Urinary bladder (tissue), 4 donors: Measurements from ENCODE around the gene ELAPOR2. TPM values are rescaled to one million over a fixed set of nuclear protein-coding genes. Genes with fewer than 3 reads are reported as not detected.
A peak's percentile ranks its signal among the peaks of the same experiment; 100 is the strongest.
"Not testable (repeated sequence)": the region's sequence is repeated elsewhere in the genome, so short reads cannot be mapped to it uniquely, and the experiment has no call there.

Experiments
- DNase-seq: peaks from one replicate; pipeline ENCODE4 v3.0.0-alpha.2; 2015; ENCODE audit errors: extremely low spot score
- H3K27ac ChIP-seq: one replicate; pipeline ENCODE4 v1.5.1; 2013; ENCODE audit warnings: low read depth, mild to moderate bottlenecking, moderate library complexity
- H3K36me3 ChIP-seq: one replicate; pipeline ENCODE4 v1.6.1; 2013; ENCODE audit warnings: mild to moderate bottlenecking, moderate library complexity; ENCODE audit not compliant: insufficient read depth
- H3K4me1 ChIP-seq: one replicate; pipeline ENCODE4 v1.6.1; 2013; ENCODE audit warnings: mild to moderate bottlenecking, moderate library complexity; ENCODE audit not compliant: insufficient read depth
- H3K4me3 ChIP-seq: one replicate; pipeline ENCODE4 v1.5.1; 2013; ENCODE audit warnings: low read depth, low read length
- WGBS: extraction: QIAGEN DNeasy Blood & Tissue Kit; methylation state at CpG from one replicate; pipeline ENCODE4 v1.1.7; 2013; 5-methylcytosine and 5-hydroxymethylcytosine counted together
- polyA plus RNA-seq: library from polyadenylated mRNA; stranded (reverse); fragments of 200-250 nt; gene quantifications from one replicate; pipeline ENCODE4 v1.2.3, GENCODE V29; 2013
- total RNA-seq: library from RNA; depleted of rRNA; stranded (reverse); fragments of >200 nt; gene quantifications from one replicate; pipeline ENCODE4 v1.2.3, GENCODE V29; 2014
- donor health status: healthy with polysubstance abuse.
- donor health status: healthy.

Gene ELAPOR2
- total RNA-seq (14.6 TPM), polyA plus RNA-seq (8.0 TPM)

GRCh38 chr7:87059525-87060287, at the start of gene ELAPOR2:
TSS of gene ELAPOR2 (minus strand) at chr7:87059654. CDS start at chr7:87059513, 141 bp downstream.
- no peak for DNase-seq
- Histone ChIP-seq H3K4me1 (no peaks in the 10 kb centered on the region), H3K36me3 (no peaks in the 10 kb centered on the region), H3K4me3 (peak within 1 kb of the TSS; percentile 69), H3K27ac (no peak within 1 kb of the TSS)
- under 1% methylated on average over 70 of the region's 70 CpGs for WGBS

GRCh38 chr7:87107949-87108776, 48.7 kb upstream of the ELAPOR2 start:
- 78% methylated on average over 6 of the region's 6 CpGs for WGBS

GRCh38 chr7:87106974-87107612, 47.6 kb upstream of the ELAPOR2 start:
- DNase-seq = no peak

More at GRCh38 chr7:87107949-87108776, 48.7 kb upstream of the ELAPOR2 start:
- Histone ChIP-seq H3K4me1 (no peaks in the 10 kb centered on the region), H3K4me3 (no peak overlapping the region), H3K36me3 (no peaks in the 10 kb centered on the region), H3K27ac (no peak overlapping the region)
- no peak for DNase-seq

GRCh38 chr7:87105401-87105800, 45.9 kb upstream of the ELAPOR2 start:
- DNase-seq = no peak
- H3K27ac ChIP-seq = no peak overlapping the region
- no peaks in the 10 kb centered on the region for H3K4me1 ChIP-seq
- WGBS = 67% methylated on average over 1 of the region's 1 CpG
- H3K4me3 ChIP-seq = no peak overlapping the region
- H3K36me3 ChIP-seq = no peaks in the 10 kb centered on the region

More at GRCh38 chr7:87106974-87107612, 47.6 kb upstream of the ELAPOR2 start:
- no peak overlapping the region for H3K4me3 ChIP-seq
- H3K36me3 ChIP-seq = no peaks in the 10 kb centered on the region
- 59% methylated on average over 4 of the region's 4 CpGs for WGBS
- H3K4me1 ChIP-seq = no peaks in the 10 kb centered on the region
- H3K27ac ChIP-seq = no peak overlapping the region

GRCh38 chr7:87100326-87100725, 40.9 kb upstream of the ELAPOR2 start:
- Histone ChIP-seq H3K36me3 (no peaks in the 10 kb centered on the region), H3K4me3 (no peak overlapping the region), H3K4me1 (no peaks in the 10 kb centered on the region), H3K27ac (no peak overlapping the region)
- DNase-seq = no peak
- WGBS = 92% methylated on average over 2 of the region's 2 CpGs

GRCh38 chr7:87097375-87097774, 37.9 kb upstream of the ELAPOR2 start:
- not testable (repeated sequence) for H3K27ac ChIP-seq, DNase-seq, H3K4me3 ChIP-seq, H3K4me1 ChIP-seq, H3K36me3 ChIP-seq
- WGBS = no CpG with 5 or more reads among the region's 2 CpGs

GRCh38 chr7:87094322-87094721, 34.9 kb upstream of the ELAPOR2 start:
- WGBS = 72% methylated on average over 2 of the region's 2 CpGs
- no peak overlapping the region for H3K4me3 ChIP-seq
- no peak for DNase-seq
- H3K27ac ChIP-seq = no peak overlapping the region
- H3K36me3 ChIP-seq = no peaks in the 10 kb centered on the region
- no peaks in the 10 kb centered on the region for H3K4me1 ChIP-seq

- 61% methylated on average over 2 of the region's 2 CpGs for WGBS
- no peak overlapping the region for H3K4me3 ChIP-seq
- no peaks in the 10 kb centered on the region for H3K36me3 ChIP-seq
- DNase-seq = no peak
- H3K27ac ChIP-seq = no peak overlapping the region
- H3K4me1 ChIP-seq = no peaks in the 10 kb centered on the region
Observed at GRCh38 chr7:87092568-87093091, 33.2 kb upstream of the ELAPOR2 start.

- Histone ChIP-seq H3K4me1 (no peaks in the 10 kb centered on the region), H3K36me3 (no peaks in the 10 kb centered on the region), H3K4me3 (no peak overlapping the region), H3K27ac (no peak overlapping the region)
- DNase-seq = no peak
- WGBS = 56% methylated on average over 1 of the region's 1 CpG
Observed at GRCh38 chr7:87091487-87092066, 32.1 kb upstream of the ELAPOR2 start.

GRCh38 chr7:87083865-87084519, 24.5 kb upstream of the ELAPOR2 start:
- no peaks in the 10 kb centered on the region for H3K4me1 ChIP-seq
- no peak for DNase-seq
- H3K36me3 ChIP-seq = no peaks in the 10 kb centered on the region
- H3K27ac ChIP-seq = no peak overlapping the region
- WGBS = 77% methylated on average over 5 of the region's 5 CpGs
- H3K4me3 ChIP-seq = no peak overlapping the region

GRCh38 chr7:87082675-87083074, 23.2 kb upstream of the ELAPOR2 start:
- no peak for DNase-seq
- WGBS = 79% methylated on average over 5 of the region's 5 CpGs
- no peak overlapping the region for H3K4me3 ChIP-seq
- H3K36me3 ChIP-seq = no peaks in the 10 kb centered on the region
- no peak overlapping the region for H3K27ac ChIP-seq
- H3K4me1 ChIP-seq = no peaks in the 10 kb centered on the region

- no peaks in the 10 kb centered on the region for H3K36me3 ChIP-seq
- H3K27ac ChIP-seq = no peak overlapping the region
- H3K4me1 ChIP-seq = no peaks in the 10 kb centered on the region
- WGBS = 63% methylated on average over 2 of the region's 2 CpGs
- DNase-seq = no peak
- H3K4me3 ChIP-seq = no peak overlapping the region
Observed at GRCh38 chr7:87075671-87076404, 16.4 kb upstream of the ELAPOR2 start.
